CD4-positive, alpha-beta T cell treated with Interleukin-15 for 4 hours (primary cell): Measurements from ENCODE around the gene ANGEL2.
"Not testable (repeated sequence)": the region's sequence is repeated elsewhere in the genome, so short reads cannot be mapped to it uniquely, and the experiment has no call there.

Source experiments
- DNase-seq: peaks from one replicate; pipeline ENCODE4 v3.0.0-alpha.2; 2020; ENCODE audit warnings: low spot score

ANGEL2 gene

DNA sequence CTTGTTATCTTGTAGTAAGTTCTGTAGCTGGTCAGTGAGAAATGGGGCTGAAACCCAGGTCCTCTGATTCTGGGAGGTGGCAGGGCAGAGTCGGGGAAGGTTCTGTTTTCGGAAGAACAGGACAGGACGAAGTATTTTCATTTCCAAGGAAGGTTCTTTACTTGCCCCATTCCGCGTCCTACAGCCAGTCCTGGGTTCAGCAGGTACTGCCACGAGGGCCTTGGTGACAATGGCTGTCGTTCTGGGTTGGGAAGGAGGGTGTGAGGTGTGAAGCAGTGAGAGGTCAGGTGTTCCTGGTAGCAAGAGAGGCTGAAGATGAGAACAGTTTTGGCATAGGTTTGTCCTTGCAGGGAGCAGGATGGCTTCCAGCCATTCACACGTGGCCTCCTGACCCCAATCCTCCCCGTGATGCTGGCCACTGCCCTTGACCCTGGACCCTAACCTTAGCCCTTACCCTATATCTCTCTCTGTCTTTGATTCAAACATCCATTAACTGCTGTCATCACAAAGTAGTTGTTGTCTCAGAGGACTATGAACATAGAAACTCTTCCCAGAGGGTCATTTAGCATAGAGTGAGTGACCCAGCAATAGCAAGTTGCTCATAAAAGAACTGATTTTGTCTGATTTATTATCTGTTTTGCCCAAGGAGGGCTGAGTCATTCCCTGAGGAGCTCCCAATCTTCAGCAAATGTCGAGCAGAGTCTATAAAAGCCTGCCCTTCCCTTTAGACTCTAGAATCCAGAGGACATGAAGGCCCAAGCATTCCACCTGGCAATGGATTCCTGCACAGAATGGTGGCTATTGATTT is 40.4 kb downstream of the ANGEL2 start:
- no peak for DNase-seq

DNA sequence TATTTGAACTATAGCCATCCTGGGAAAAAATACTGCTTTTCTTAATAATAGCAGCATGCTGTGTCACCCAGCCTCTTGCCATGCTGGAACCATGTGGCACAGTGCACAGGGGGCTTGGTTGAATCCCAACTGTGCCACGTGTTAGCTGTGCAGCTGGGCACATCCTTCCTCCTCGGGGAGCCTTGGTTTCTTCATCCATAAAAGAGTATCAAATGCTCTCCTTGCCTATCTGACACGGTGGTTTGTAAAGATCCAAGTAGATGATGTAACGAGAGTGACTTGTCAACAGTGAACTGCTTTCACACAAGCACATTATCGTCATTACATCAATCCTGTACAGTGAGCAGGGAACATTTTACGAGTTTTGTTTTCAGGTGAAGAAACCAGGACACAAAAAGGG is 41.0 kb downstream of the ANGEL2 start:
- DNase-seq = no peak

GRCh38 chr1:212973899-212974298 is 41.8 kb downstream of the ANGEL2 start:
- no peak for DNase-seq

DNA sequence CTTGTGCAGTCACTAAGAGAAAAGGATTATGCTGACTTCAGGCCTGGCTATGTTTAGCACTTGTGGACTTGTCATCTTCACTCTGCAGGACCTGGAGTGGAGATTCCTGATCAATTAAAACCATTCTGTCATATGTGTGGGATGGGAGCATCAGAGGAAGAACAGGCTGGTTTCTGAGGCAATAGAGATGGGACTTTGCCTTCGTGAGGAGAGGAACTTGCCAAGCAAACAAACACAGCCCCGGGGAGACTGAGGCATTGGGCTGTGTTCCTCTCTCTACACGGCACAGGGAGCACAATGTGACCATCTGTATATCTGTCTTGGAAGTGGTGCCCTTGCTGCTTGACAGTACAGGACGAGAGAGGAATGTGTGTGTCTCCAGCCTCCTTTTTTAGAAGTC is 42.2 kb downstream of the ANGEL2 start:
- no peak for DNase-seq

GRCh38 chr1:212971312-212971711 is 44.4 kb downstream of the ANGEL2 start:
- DNase-seq = no peak

GRCh38 chr1:212970085-212970484 is 45.6 kb downstream of the ANGEL2 start:
- DNase-seq = no peak

DNA sequence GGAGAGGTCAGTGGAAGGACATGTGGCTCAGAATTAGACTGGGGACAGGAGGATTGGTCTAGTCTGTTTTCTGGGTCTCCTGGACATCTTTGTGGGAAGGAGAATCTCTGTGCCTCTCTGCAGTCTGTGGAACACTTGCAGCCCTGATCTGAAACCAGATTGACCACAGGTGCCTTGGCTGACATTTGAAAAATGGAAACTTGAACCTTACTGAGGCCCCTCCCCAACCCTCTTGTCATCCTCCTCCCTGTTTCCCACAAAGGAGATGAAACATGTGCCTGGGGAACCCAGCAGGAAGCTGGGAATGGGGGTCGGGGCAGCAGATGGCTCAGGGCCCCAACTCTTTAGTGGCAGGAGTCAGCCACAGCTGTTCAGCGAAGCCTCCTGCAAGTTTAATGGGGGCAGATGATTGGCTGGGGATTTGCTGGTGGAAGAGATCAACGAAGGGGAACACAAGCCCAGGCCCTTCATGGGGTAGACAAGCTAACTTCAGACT is 47.3 kb downstream of the ANGEL2 start:
- DNase-seq = no peak

- no peak for DNase-seq
Observed at GRCh38 chr1:212967801-212968200, 47.9 kb downstream of the ANGEL2 start.

DNA sequence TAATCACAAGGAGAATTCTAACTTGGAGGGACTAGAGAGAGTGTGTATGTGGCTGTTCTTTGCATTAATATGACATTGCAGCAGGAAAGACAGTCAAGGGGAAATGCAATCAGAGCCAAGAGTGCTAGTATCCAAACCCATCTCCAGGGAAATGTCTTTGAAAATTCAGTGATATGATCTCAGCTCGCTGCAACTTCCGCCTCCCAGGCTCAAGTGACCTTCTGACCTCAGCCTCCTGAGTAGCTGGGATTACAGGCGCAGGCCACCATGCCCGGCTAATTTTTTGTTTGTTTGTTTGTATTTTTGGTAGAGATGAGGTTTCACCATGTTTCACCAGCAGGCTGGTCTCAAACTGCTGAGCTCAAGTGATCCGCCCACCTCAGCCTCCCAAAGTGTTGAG is 49.1 kb downstream of the ANGEL2 start:
- no peak for DNase-seq

- DNase-seq = not testable (repeated sequence)
Observed at GRCh38 chr1:212964993-212965392, 50.7 kb downstream of the ANGEL2 start.

DNA sequence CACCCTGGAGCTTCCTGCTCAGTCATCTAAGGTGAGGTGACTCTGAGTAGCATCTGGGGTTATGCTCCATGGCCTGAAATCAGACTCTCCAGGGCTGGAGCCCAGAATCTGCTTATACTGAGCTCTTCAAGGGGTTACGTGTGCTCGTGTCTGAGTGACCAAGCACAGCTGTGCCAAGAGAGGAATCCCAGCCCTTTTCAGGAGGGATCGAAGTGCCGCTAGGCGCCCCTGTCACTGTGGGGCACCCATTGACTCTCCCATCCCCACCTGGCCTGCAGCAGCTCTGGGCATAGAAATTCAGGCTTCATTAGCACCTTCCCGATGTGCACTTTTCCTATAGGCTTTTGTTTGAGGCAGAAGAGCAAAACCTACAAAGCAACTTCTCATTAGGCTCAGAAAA is 51.6 kb downstream of the ANGEL2 start:
- no peak for DNase-seq

GRCh38 chr1:212962509-212962908 is 53.2 kb downstream of the ANGEL2 start:
- no peak for DNase-seq

DNA sequence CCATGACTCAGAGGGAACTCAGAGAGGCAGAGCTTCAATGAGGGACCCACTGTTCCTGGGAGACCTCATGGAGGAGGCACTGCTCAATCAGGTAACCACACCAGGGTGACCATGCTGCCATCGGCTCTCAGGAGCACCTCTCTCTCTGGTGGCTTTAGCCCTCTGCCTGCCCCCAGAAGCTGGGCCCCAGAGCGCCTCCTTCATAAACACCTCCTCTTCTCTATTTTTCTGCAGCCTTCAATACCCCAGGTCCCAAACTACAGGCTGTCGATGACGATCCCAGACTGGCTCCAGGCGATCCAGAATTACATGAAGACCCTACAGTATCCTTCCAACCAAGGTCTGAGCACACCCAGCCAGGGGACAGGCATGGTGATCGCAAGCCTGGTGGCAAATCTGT is 54.7 kb downstream of the ANGEL2 start:
- DNase-seq = no peak

GRCh38 chr1:212959266-212960220 is 56.1 kb downstream of the ANGEL2 start:
- no peak for DNase-seq

- DNase-seq = no peak
Observed at GRCh38 chr1:212958175-212958574, 57.5 kb downstream of the ANGEL2 start.

GRCh38 chr1:212957546-212957945 is 58.1 kb downstream of the ANGEL2 start:
- DNase-seq = no peak

DNA sequence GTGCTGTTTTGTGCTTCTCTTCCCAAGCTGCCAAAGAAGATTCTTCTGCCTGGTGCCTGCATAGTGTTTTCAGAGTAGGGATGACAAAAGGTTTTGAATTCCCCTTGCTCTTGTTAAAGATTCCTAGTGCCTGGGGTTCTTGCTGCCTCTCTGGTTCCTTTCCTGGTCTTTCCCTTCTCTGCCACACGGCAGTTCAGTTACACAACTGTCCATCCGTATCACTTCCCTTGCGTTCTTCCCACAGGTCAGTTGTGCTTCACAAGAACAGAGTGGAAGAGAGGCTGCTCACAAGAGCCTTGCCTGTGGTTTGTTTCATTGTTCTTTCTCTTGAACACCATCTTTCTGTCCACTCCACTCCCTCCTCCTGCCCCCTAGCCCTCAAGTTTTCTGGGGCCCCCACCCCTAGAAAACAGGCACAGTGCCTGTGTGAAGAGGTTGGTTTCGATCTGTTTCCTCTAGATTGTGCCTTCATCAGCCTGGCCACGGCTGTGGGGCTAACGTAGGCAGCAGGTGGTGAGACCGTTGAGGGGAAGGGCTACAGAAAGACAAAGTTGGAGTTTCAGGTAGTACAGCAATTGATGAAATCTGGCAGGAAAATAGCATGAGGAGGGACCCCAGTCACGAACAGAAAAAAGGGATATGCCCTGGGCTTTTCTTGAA is 59.6 kb downstream of the ANGEL2 start:
- DNase-seq = no peak

- no peak for DNase-seq
Observed at GRCh38 chr1:212955098-212955497, 60.6 kb downstream of the ANGEL2 start.

- DNase-seq = no peak
Observed at GRCh38 chr1:212954514-212954913, 61.2 kb downstream of the ANGEL2 start.

GRCh38 chr1:212953321-212953720 is 62.3 kb downstream of the ANGEL2 start:
- DNase-seq = no peak

GRCh38 chr1:212952641-212952976 is 63.1 kb downstream of the ANGEL2 start:
- DNase-seq = no peak

- DNase-seq = no peak
Observed at GRCh38 chr1:212951947-212952640, 63.6 kb downstream of the ANGEL2 start.
